AG04450 (cell line): ENCODE measurements around the gene BIN1. TPM values are rescaled to one million over a fixed set of nuclear protein-coding genes. Genes with fewer than 3 reads are reported as not detected.

ENCODE experiments used
- CTCF ChIA-PET: fragments of 300-600, 350-600 bp; formaldehyde crosslinking; extraction: SDS; loops from one replicate; lab custom pipeline; 2022; ENCODE audit warnings: antibody characterized with exemption, inconsistent platforms; lab: Charles Lee
- POLR2A ChIA-PET: fragments of 350-600 bp; formaldehyde crosslinking; extraction: SDS; loops from one replicate; lab custom pipeline; 2021; ENCODE audit warnings: antibody characterized with exemption, inconsistent platforms; lab: Yijun Ruan, JAX
- DNase-seq: peaks from one replicate; pipeline ENCODE4 v3.0.0-alpha.2; 2011; ENCODE audit warnings: low read depth, low spot score
- H3K27ac ChIP-seq: one replicate; pipeline ENCODE4 v1.5.1; 2012; ENCODE audit warnings: low read depth, low read length, control low read depth
- H3K27me3 ChIP-seq: one replicate; pipeline ENCODE4 v1.6.0; 2012; ENCODE audit warnings: low read length; ENCODE audit not compliant: control insufficient read depth, insufficient read depth
- H3K4me3 ChIP-seq: 2 replicates; pipeline ENCODE4 v1.5.1; 2011; ENCODE audit warnings: mild to moderate bottlenecking, low read depth, low read length, control low read depth
- H3K9me3 ChIP-seq: 2 replicates; pipeline ENCODE4 v1.5.1; 2012; ENCODE audit warnings: low read length; ENCODE audit not compliant: control insufficient read depth, insufficient read depth
- CTCF ChIP-seq: IDR thresholded peaks from 2 replicates; pipeline ENCODE4 v1.5.1; 2011; ENCODE audit warnings: low read depth, low read length, control low read depth, inconsistent platforms
- polyA plus RNA-seq: library from polyadenylated mRNA; depleted of rRNA; stranded (reverse); fragments of >200 nt; gene quantifications from 2 replicates; pipeline ENCODE4 v1.2.3, GENCODE V29; 2011

The BIN1 gene
- polyA plus RNA-seq, 1 experiment, result 32.4 TPM

- ChIA-PET POLR2A (no interaction called here), CTCF (interaction anchor here (1.5 kb wide), 1 partner anchor 270 kb away, joined by 4 read pairs; no protein-coding TSS in a partner anchor)
- no peak overlapping the region for H3K27ac ChIP-seq
- TF ChIP-seq CTCF, result no peak
- no peak overlapping the region for H3K4me3 ChIP-seq
- no peaks in the 10 kb centered on the region for H3K27me3 ChIP-seq
- DNase-seq, result no peak
- peaks cover 12% of the 10 kb centered on the region; the same call in 1 of the 2 replicates for H3K9me3 ChIP-seq
These were observed 59.9 kb downstream of the BIN1 start for GRCh38 chr2:127047054-127047453.

GRCh38 chr2:127046579-127046978 lies 60.4 kb downstream of the BIN1 start:
- no peak for TF ChIP-seq CTCF
- no peak for DNase-seq
- H3K27ac ChIP-seq, result no peak overlapping the region
- CTCF ChIA-PET, result interaction anchor here (1.5 kb wide), 1 partner anchor 270 kb away, joined by 4 read pairs; no protein-coding TSS in a partner anchor
- H3K4me3 ChIP-seq, result no peak overlapping the region
- no peaks in the 10 kb centered on the region for H3K27me3 ChIP-seq
- POLR2A ChIA-PET, result no interaction called here
- H3K9me3 ChIP-seq, result peaks cover 12% of the 10 kb centered on the region; the same call in 1 of the 2 replicates

DNA sequence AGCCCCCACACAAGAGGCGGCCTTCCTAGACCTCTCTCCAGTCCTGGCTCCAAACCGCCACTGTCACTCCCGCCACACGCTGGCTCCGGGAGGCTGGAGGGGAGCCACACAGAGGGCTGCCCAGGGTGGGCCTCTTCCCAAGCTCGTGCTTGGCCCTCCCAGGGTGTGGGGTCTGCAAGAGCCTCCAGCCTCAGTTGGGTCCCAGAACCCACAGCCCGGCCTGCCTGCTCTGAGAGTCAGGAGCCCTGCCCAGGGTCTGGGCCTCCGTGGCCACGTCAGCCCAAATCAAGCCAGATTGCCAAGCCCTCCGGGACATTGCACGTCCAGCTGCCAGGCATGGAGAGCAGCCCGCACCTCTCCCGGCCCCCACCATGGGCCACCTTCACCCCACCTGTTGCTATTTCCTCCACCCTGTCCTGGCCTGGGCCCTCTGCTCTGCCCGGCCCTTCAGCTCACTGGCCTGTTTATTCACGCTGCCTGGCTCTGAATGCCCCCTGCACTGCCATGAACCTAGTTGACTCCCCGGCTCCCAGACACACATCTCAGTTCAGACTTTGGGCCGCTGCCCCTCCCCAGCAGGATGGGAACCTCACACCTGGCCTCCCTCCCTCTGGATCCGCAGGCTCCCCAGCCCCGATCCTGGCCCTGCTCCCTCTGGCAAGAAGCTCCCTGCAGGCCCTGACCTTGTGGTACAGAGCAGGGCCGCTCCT lies 61.0 kb downstream of the BIN1 start:
- H3K4me3 ChIP-seq, result no peak overlapping the region
- CTCF ChIA-PET, result interaction anchor here (1.5 kb wide), 1 partner anchor 269 kb away, joined by 4 read pairs; no protein-coding TSS in a partner anchor
- no peak for DNase-seq
- H3K27me3 ChIP-seq, result no peaks in the 10 kb centered on the region
- no peak overlapping the region for H3K27ac ChIP-seq
- POLR2A ChIA-PET, result no interaction called here
- peaks cover 12% of the 10 kb centered on the region; the same call in 1 of the 2 replicates for H3K9me3 ChIP-seq
- TF ChIP-seq CTCF, result no peak

DNA sequence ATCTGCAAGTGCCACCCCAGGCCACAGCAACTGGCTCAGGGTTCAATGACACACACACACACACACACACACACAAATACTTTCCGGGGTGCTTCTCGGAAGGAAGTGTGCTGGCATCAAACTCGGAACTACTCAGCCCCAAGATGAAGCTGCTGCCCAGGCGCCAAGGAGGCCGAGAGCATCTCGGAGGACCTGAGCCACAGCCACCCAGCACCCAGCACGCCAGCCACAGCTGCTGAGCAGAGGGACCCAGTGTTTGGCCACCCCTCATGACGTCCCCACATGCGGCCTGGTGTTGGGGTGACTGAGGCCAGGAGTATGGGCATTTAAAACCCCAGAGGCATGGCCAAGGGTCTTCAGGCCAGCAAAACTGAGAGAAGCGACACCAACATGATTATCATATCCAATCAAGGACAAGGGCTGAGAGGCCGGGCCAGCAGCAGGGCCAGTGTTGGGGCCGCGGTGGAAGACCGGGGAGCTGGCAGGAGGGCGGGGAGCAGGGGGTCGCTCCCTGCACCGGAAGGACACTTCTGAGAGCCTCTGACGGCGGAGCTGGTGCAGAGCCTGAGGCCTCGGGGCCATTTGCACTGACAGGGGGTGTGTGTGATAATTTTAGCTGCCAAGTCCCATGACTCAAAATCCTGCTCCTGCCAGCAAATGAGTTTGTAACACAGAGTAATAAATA lies 61.8 kb downstream of the BIN1 start:
- Histone ChIP-seq H3K4me3 (no peak overlapping the region), H3K27ac (no peak overlapping the region), H3K27me3 (no peaks in the 10 kb centered on the region), H3K9me3 (peaks cover 12% of the 10 kb centered on the region; the same call in 1 of the 2 replicates)
- no peak for TF ChIP-seq CTCF
- ChIA-PET POLR2A (no interaction called here), CTCF (no interaction called here)
- DNase-seq, result no peak

GRCh38 chr2:127044165-127044718 lies 62.7 kb downstream of the BIN1 start:
- Histone ChIP-seq H3K27me3 (no peaks in the 10 kb centered on the region), H3K4me3 (no peak overlapping the region), H3K27ac (no peak overlapping the region), H3K9me3 (peaks cover 12% of the 10 kb centered on the region; the same call in 1 of the 2 replicates)
- no peak for DNase-seq
- POLR2A ChIA-PET, result no interaction called here
- CTCF ChIA-PET, result no interaction called here
- no peak for TF ChIP-seq CTCF
